Measurements from ENCODE around the gene PDXK. TPM values are rescaled to one million over a fixed set of nuclear protein-coding genes. Genes with fewer than 3 reads are reported as not detected.

Gene PDXK
- polyA plus RNA-seq, 3 donors: 128 to 214 (median 210) TPM

DNA sequence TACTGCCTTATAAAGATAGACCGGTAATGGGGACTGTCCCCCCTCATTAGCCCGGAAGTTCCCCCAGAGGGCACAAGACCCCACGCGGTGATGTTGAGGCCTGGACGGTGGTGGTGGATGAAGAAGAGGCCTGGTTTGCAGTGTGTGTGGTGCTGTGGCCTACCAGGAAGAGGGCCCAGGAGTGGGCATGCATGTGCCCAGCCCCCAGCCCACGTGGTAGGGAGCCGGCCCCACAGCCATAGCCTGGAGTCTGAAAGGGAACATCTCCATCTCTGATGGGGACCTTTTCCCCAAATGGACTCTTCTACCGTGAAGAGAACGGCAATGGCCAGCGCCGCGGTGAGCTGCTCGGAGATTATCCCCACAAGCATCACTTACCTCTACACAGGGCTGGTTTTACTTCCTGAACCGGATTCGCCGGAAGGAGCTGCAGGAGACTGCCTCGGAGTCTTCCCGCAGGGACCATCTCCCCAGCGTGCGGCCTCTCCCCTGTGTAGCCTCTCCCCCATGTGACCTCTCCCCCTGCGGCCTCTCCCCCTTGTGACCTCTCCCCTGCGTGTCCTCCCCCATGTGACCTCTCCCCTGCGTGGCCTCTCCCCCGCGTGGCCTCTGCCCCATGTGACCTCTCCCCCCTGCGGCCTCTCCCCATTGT, 91.0 kb downstream of the PDXK start:
- H3K9ac ChIP-seq (ENCODE audit: insufficient read depth, low read length, poor library complexity, severe bottlenecking): peak overlapping the region; percentile 70
- H3K9me3 Mint-ChIP-seq: peaks cover 0 to 2% (median 0%) of the 10 kb centered on the region in 7 donors
- peak overlapping the region; percentile 99 for H3K4me2 ChIP-seq (replicated peaks; ENCODE audit: extremely low read depth, low read length, poor library complexity, severe bottlenecking)

DNA sequence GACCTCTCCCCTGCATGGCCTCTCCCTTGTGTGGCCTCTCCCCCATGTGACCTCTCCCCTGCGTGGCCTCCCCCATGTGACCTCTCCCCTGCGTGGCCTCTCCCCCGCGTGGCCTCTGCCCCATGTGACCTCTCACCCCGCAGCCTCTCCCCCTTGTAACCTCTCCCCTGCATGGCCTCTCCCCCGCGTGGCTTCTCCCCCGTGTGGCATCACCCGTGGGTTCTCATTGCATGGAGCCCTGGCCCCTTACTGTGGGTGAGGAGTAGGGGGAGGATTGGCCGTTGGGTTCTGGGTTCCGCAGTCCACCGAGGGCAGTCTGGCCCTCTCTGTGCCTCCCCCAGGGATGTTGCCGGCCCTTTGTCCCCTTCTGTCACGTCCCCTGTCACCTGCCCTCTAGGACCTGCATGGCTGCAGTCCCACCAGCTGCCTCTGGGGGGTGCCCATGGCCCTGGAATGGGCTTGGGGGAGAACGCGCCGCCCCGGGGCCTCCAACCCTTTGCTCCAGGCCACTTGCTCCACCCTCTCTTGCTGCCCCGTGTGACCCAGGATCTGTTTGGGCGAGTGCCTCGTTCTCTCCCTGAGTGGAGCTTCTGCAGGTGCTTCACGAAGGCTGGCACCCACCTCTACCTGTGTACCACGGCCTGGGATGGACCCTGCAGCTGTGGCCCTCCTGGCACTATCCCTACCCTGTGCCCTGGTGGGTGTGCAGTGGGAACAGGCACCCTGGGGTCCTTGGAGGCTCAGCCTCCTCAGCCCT, 91.8 kb downstream of the PDXK start:
- Histone ChIP-seq H3K4me1 (ENCODE audit: control insufficient read depth in 1 of 2, insufficient read depth in 2 of 2, low read length in 2 of 2) (peaks cover 71 to 91% of the 10 kb centered on the region in 2 donors), H3K36me3 (replicated peaks in 1 of 2; ENCODE audit: control insufficient read depth in 1 of 2, insufficient read depth in 2 of 2, low read length in 2 of 2) (peaks cover 35 to 46% of the 10 kb centered on the region in 2 donors), H3K27me3 (ENCODE audit: control insufficient read depth in 2 of 2, insufficient read depth in 2 of 2, low read length in 2 of 2) (no peaks in the 10 kb centered on the region), H2AFZ (ENCODE audit: insufficient read depth, low read depth, low read length, poor library complexity, severe bottlenecking) (peak overlapping the region; percentile 30), H3K9me3 (replicated peaks in 1 of 2; ENCODE audit: control insufficient read depth in 1 of 2, insufficient read depth in 1 of 2, low read length in 2 of 2) (no peaks in the 10 kb centered on the region), H3K4me2 (replicated peaks; ENCODE audit: extremely low read depth, low read length, poor library complexity, severe bottlenecking) (peak overlapping the region; percentile 99), H3K27ac (ENCODE audit: low read depth in 1 of 2, low read length in 2 of 2) (peak overlapping the region; percentile 68 to 78), H3K9ac (ENCODE audit: insufficient read depth, low read length, poor library complexity, severe bottlenecking) (peak overlapping the region; percentile 70), H3K4me3 (replicated peaks in 1 of 3; ENCODE audit: low read depth in 2 of 3, low read length in 3 of 3) (peak overlapping the region; percentile 63 to 89 (median 77)), H4K20me1 (ENCODE audit: insufficient read depth, low read length) (peaks cover 51% of the 10 kb centered on the region), H3K79me2 (ENCODE audit: insufficient read depth, low read length) (peaks cover 55% of the 10 kb centered on the region)
- DNase-seq: peak; percentile 78 to 85 (median 82)
- Mint-ChIP-seq H3K4me1 (peaks cover 72% of the 10 kb centered on the region), H3K36me3 (peaks cover 32 to 48% of the 10 kb centered on the region in 2 donors), H3K27ac (peak overlapping the region in 6 of 7 donors; percentile 37 to 95 (median 88)), H3K9me3 (peaks cover 0 to 2% (median 0%) of the 10 kb centered on the region in 7 donors), H3K27me3 (ENCODE audit: low read depth in 3 of 3) (peaks cover 0 to under 1% (median 0%) of the 10 kb centered on the region in 3 donors), H3K4me3 (peak overlapping the region; percentile 96 to 97)
- intact Hi-C loops (cut with micrococcal nuclease): loop anchor here (2.0 to 10.0 kb wide), 4 partner anchors 52 to 127 kb away; no protein-coding TSS in a partner anchor
- TF ChIP-seq, protein P1, sequence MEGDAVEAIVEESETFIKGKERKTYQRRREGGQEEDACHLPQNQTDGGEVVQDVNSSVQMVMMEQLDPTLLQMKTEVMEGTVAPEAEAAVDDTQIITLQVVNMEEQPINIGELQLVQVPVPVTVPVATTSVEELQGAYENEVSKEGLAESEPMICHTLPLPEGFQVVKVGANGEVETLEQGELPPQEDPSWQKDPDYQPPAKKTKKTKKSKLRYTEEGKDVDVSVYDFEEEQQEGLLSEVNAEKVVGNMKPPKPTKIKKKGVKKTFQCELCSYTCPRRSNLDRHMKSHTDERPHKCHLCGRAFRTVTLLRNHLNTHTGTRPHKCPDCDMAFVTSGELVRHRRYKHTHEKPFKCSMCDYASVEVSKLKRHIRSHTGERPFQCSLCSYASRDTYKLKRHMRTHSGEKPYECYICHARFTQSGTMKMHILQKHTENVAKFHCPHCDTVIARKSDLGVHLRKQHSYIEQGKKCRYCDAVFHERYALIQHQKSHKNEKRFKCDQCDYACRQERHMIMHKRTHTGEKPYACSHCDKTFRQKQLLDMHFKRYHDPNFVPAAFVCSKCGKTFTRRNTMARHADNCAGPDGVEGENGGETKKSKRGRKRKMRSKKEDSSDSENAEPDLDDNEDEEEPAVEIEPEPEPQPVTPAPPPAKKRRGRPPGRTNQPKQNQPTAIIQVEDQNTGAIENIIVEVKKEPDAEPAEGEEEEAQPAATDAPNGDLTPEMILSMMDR (IDR thresholded peaks at IDR 0.05): peak; percentile 90
- WGBS (ENCODE audit: insufficient coverage): 3% methylated on average over 11 of the region's 23 CpGs

More for the DNA sequence above, 91.0 kb downstream of the PDXK start:
- Mint-ChIP-seq H3K4me1 (peaks cover 79% of the 10 kb centered on the region), H3K4me3 (peak overlapping the region; percentile 96 to 97), H3K27ac (peak overlapping the region in 4 of 7 donors; percentile 33 to 93 (median 50)), H3K27me3 (ENCODE audit: low read depth in 3 of 3) (peaks cover 0 to 1% (median 0%) of the 10 kb centered on the region in 3 donors), H3K36me3 (peaks cover 33 to 50% of the 10 kb centered on the region in 2 donors)
- H3K4me1 ChIP-seq (ENCODE audit: control insufficient read depth in 1 of 2, insufficient read depth in 2 of 2, low read length in 2 of 2): peaks cover 74 to 93% of the 10 kb centered on the region in 2 donors
- H3K9me3 ChIP-seq (replicated peaks in 1 of 2; ENCODE audit: control insufficient read depth in 1 of 2, insufficient read depth in 1 of 2, low read length in 2 of 2): no peaks in the 10 kb centered on the region
- TF ChIP-seq, protein P1 (IDR thresholded peaks at IDR 0.05): no peak
- H3K27me3 ChIP-seq (ENCODE audit: control insufficient read depth in 2 of 2, insufficient read depth in 2 of 2, low read length in 2 of 2): no peaks in the 10 kb centered on the region
- peaks cover 52% of the 10 kb centered on the region for H4K20me1 ChIP-seq (ENCODE audit: insufficient read depth, low read length)
- intact Hi-C loops (cut with micrococcal nuclease): loop anchor here (2.0 to 10.0 kb wide), 4 partner anchors 52 to 127 kb away; no protein-coding TSS in a partner anchor
- peaks cover 35 to 46% of the 10 kb centered on the region in 2 donors for H3K36me3 ChIP-seq (replicated peaks in 1 of 2; ENCODE audit: control insufficient read depth in 1 of 2, insufficient read depth in 2 of 2, low read length in 2 of 2)
- no peak overlapping the region for H2AFZ ChIP-seq (ENCODE audit: insufficient read depth, low read depth, low read length, poor library complexity, severe bottlenecking)
- H3K79me2 ChIP-seq (ENCODE audit: insufficient read depth, low read length): peaks cover 55% of the 10 kb centered on the region
- 84% methylated on average over 17 of the region's 26 CpGs for WGBS (ENCODE audit: insufficient coverage)
- peak overlapping the region in 2 of 3 experiments; percentile 77 to 89 for H3K4me3 ChIP-seq (replicated peaks in 1 of 3; ENCODE audit: low read depth in 2 of 3, low read length in 3 of 3)
- DNase-seq: no peak
- peak overlapping the region in 1 of 2 donors; percentile 78 for H3K27ac ChIP-seq (ENCODE audit: low read depth in 1 of 2, low read length in 2 of 2)

Data from CD14-positive monocyte (primary cell).